Stimulated activated naive CD8-positive, alpha-beta T cell treated with anti-CD3 and anti-CD28 coated beads, Interleukin-15, Interleukin-2, amounts not matched to agents 100 ng/mL and 50 ng/mL, for 24 hours (primary cell): ENCODE measurements around the gene SCGN.

Source experiments
- H3K27ac Mint-ChIP-seq: one replicate; pipeline ENCODE4 v1.8.0; 2021; ENCODE audit warnings: mild to moderate bottlenecking, mixed read lengths
- H3K27me3 Mint-ChIP-seq: one replicate; pipeline ENCODE4 v1.8.0; 2021; ENCODE audit warnings: mixed read lengths
- H3K36me3 Mint-ChIP-seq: one replicate; pipeline ENCODE4 v1.8.0; 2021; ENCODE audit warnings: low read depth, mixed read lengths
- H3K4me1 Mint-ChIP-seq: one replicate; pipeline ENCODE4 v1.8.0; 2021; ENCODE audit warnings: low read depth, mixed read lengths
- H3K4me3 Mint-ChIP-seq: one replicate; pipeline ENCODE4 v1.8.0; 2021; ENCODE audit warnings: mild to moderate bottlenecking, mixed read lengths
- H3K9me3 Mint-ChIP-seq: one replicate; pipeline ENCODE4 v1.8.0; 2021; ENCODE audit warnings: mixed read lengths

SCGN gene

DNA sequence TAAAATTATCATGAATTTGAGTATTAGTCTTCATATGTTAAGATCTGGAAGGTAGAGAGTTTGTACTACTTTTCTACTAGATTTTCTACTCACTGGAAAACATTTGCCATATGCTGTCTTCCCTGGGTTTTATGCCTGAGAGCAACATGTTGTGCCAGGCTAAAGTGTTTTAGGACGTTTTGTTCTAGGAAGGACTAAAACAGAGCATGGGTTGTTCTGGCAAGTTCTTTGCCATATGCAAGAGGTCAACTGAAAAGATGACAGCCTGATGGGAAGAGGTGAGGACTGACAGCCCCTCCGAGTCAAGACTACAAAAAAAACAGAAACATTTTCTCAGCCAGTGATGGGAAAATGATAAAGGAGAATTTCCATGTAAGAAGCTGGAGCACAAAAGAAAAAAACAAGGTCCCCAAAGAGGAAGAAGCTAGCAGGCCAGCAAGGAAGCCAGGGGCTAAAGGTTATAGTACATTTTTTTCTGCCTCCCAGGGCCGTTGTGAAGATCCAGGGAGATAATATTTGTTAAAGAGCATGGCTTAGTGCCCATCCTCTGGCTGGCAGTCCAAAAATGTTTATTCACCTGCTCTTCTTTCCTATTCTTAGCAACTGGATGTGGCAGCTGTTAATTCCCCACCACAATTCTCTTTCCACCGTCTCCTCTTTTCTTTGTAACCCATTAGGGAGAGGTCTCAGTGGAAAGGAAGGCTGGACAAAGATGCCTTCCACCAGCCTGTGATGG is 7.8 kb downstream of the SCGN start:
- Mint-ChIP-seq H3K36me3 (no peaks in the 10 kb centered on the region), H3K27ac (no peak overlapping the region), H3K27me3 (peaks cover 56% of the 10 kb centered on the region), H3K9me3 (no peaks in the 10 kb centered on the region), H3K4me3 (no peak overlapping the region), H3K4me1 (no peaks in the 10 kb centered on the region)

DNA sequence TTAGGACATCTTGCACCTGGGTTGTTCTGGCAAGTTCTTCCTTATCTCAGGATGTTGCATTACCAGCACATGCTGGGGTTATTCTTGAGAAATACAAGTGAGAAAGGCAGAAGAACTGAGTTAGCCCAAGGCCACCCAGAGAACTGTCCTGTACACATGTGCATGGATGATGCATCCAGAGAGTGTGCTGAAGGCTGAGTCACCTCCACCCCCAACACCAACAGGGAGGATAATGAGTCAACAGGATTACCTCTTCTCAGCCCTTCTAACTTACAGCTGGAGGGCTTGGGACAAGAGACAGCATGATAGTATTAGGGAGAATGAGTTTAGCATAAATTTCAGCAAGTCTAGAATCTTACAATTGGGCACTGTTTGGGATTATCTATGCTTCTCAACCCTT is 8.5 kb downstream of the SCGN start:
- Mint-ChIP-seq H3K27me3 (peaks cover 53% of the 10 kb centered on the region), H3K4me1 (no peaks in the 10 kb centered on the region), H3K9me3 (no peaks in the 10 kb centered on the region), H3K27ac (no peak overlapping the region), H3K36me3 (no peaks in the 10 kb centered on the region), H3K4me3 (no peak overlapping the region)

DNA sequence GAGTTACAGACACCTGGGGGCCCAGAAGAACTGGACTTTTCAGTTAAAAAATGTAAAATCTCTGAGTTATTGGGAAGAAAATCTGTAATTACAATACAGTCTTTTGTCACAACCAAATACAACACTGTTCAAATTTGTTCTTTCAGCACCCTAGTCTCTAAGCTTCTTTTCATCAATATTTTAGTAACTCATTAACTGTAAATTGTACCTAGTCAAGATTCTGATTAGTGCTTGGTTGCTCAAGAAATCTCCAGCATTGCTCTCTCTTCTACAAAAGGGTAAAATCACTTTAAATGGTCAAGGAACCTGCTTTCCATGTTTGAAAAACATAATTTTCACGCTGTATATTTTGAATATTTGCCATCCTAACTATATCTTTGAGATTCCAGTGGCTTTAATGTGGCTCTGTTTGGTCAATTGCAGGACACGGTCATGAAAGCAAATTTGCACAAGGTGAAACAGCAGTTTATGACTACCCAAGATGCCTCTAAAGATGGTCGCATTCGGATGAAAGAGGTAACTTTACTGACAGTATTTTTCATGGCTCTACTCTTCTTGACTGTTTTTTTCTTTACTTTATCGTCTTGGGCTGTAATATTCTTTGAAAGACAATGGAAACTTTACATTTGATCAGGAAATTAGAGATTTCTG is 9.2 kb downstream of the SCGN start:
- Mint-ChIP-seq H3K27ac (no peak overlapping the region), H3K9me3 (no peaks in the 10 kb centered on the region), H3K36me3 (no peaks in the 10 kb centered on the region), H3K27me3 (peaks cover 49% of the 10 kb centered on the region), H3K4me3 (no peak overlapping the region), H3K4me1 (no peaks in the 10 kb centered on the region)

DNA sequence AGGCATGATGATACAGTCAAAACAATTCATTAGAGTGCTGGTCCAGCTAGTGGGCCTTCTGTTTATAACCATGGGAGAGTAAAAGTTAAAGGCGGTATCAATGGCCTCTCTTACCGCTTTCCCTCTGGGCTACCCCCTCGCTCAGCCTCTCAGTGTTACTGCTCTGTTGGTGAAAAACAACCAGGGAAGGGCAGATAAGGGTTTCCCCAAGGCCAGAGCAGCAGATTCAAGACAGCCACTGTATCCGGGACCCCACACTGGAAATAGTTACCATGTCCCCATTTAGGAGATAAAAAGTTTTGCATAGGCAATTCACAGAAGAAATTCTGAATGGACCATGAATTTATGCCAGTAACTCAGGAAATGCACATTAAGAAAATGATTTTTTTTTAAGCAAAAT is 13.4 kb downstream of the SCGN start:
- Mint-ChIP-seq H3K4me1 (no peaks in the 10 kb centered on the region), H3K4me3 (no peak overlapping the region), H3K9me3 (no peaks in the 10 kb centered on the region), H3K27ac (no peak overlapping the region), H3K36me3 (no peaks in the 10 kb centered on the region), H3K27me3 (peaks cover 44% of the 10 kb centered on the region)

DNA sequence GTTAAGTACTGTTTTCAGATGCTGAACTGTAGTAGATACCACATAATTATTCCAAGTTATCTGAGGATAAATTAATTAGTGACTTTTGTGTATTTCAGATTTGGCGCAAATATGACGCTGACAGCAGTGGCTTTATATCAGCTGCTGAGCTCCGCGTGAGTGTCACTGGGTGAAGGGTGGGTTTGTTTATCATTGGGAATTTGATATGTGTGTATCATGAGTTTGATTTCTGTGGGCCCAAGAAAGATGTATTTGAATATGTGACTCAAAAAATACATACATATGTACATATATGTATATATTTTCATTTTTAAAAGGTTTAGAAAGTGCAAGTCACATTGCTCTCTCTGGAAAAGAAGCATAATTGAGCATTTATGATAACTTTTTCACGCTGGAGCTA is 17.4 kb downstream of the SCGN start:
- Mint-ChIP-seq H3K27me3 (peaks cover 28% of the 10 kb centered on the region), H3K4me3 (no peak overlapping the region), H3K27ac (no peak overlapping the region), H3K4me1 (no peaks in the 10 kb centered on the region), H3K36me3 (no peaks in the 10 kb centered on the region), H3K9me3 (no peaks in the 10 kb centered on the region)

DNA sequence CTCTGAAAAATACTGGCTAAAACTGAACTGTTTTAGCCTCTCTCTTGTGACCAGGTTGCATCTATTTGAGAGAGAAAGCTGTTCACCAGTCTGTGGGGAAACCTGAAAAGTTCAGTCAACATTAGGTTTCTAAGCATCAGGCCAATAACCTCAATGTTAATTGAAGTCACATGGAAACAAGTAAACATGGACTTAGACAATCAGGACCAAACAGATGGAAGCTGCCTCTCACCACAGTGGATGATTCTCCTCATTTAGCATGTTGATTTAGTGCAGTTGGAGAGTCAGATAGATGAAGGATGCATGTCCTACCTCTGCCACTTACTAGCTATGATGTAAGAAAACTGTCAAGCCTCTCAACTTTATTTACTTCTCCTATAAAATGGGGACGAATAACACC is 18.2 kb downstream of the SCGN start:
- no peak overlapping the region for H3K4me3 Mint-ChIP-seq
- no peaks in the 10 kb centered on the region for H3K36me3 Mint-ChIP-seq
- no peaks in the 10 kb centered on the region for H3K4me1 Mint-ChIP-seq
- H3K27ac Mint-ChIP-seq, result no peak overlapping the region
- peaks cover 20% of the 10 kb centered on the region for H3K27me3 Mint-ChIP-seq
- H3K9me3 Mint-ChIP-seq, result no peaks in the 10 kb centered on the region

DNA sequence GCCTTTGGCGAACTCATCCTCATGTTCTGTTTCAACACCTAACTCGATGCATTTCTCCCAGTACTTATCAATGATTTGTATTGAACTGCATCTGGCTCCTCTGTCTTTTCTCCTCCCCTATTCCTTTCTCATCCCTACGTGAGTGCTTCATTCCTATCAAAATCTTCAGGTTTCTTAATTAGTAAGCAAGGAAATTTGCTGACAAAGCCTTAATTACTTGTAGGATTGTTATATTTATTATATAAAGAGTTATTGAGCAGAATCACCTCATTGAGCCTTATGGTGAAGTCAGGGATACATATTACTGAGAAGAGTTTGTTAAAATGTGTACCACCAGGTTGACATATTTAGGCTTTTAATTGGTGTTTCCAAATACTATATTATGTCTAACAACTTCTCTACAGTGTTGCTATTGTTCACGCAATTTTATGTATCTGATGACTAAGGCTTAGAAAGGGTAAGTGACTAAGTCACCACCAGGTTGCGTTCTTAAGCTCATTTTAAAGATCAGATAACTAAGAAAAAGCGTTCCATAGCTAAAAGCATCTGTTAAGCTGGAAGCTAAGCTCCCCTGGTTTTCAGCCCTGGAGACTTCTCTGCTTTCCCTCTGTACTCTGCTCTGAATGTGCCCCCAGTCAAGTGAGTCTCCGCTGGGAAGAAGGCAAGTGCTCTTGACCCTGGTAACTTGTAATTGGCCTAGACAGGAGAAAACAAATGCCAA is 18.9 kb downstream of the SCGN start:
- Mint-ChIP-seq H3K27me3 (peaks cover 20% of the 10 kb centered on the region), H3K36me3 (no peaks in the 10 kb centered on the region), H3K4me3 (no peak overlapping the region), H3K4me1 (no peaks in the 10 kb centered on the region), H3K27ac (no peak overlapping the region), H3K9me3 (no peaks in the 10 kb centered on the region)

DNA sequence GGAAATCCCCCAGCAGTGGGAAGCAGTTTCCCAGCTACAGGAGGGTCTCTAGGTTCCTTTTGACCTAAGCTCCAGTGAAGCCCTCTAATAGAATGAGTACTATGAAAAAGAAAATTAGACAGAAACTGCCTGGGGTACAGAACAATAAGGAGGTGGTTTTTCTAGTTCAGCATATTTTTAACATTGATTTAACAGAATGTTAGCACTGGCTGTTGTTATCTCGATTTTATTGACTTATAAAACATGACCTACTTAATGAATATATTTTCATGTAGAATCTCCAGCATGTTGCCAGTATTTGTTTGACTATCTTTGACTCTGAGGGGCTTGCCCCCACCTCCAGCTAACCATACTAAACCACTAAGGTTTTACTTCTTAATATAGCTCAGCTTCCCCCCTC is 19.6 kb downstream of the SCGN start:
- no peak overlapping the region for H3K27ac Mint-ChIP-seq
- no peaks in the 10 kb centered on the region for H3K36me3 Mint-ChIP-seq
- no peaks in the 10 kb centered on the region for H3K9me3 Mint-ChIP-seq
- peaks cover 20% of the 10 kb centered on the region for H3K27me3 Mint-ChIP-seq
- H3K4me3 Mint-ChIP-seq, result no peak overlapping the region
- no peaks in the 10 kb centered on the region for H3K4me1 Mint-ChIP-seq

DNA sequence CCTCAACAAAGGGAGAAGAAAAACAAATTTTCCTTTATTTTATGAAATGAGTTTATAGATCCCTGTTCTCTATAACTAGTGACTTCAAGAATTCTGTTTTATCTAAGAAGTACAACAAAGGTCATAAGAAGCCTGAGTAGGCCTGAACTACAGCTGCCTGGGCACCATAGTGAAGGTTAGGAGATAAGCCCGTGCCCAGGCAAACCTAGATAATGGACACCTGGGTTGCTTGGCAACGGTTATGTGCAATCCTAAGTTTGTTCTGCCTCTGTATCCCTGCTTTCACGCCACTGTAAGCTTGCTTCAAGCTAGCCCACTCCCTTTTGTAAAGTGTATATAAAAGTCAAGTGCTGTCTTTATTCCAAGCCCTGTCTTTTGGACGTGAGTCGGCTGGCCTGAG is 23.2 kb downstream of the SCGN start:
- peaks cover 10% of the 10 kb centered on the region for H3K27me3 Mint-ChIP-seq
- H3K36me3 Mint-ChIP-seq, result no peaks in the 10 kb centered on the region
- H3K27ac Mint-ChIP-seq, result no peak overlapping the region
- no peak overlapping the region for H3K4me3 Mint-ChIP-seq
- no peaks in the 10 kb centered on the region for H3K9me3 Mint-ChIP-seq
- no peaks in the 10 kb centered on the region for H3K4me1 Mint-ChIP-seq

DNA sequence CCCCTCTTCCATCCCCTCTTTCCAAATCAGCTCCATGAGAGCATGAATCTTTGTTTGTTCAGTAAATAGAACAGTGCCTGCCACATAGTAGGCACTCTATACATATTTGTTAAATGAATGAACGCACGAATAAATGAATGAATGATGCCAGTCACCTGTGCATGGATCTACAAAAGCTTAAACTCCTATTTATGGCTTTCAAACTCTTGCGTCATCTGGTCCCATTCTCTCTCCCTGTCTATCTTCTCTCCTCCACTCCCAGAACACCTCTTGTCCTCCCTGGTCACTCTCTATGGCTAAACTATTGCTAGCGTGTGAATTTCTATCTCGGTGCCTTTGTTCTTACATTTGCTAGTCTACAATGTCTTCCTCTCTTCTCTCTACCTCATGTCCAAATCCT is 24.8 kb downstream of the SCGN start:
- H3K4me3 Mint-ChIP-seq, result no peak overlapping the region
- H3K4me1 Mint-ChIP-seq, result no peaks in the 10 kb centered on the region
- H3K27me3 Mint-ChIP-seq, result peaks cover 15% of the 10 kb centered on the region
- no peaks in the 10 kb centered on the region for H3K9me3 Mint-ChIP-seq
- no peak overlapping the region for H3K27ac Mint-ChIP-seq
- no peaks in the 10 kb centered on the region for H3K36me3 Mint-ChIP-seq

DNA sequence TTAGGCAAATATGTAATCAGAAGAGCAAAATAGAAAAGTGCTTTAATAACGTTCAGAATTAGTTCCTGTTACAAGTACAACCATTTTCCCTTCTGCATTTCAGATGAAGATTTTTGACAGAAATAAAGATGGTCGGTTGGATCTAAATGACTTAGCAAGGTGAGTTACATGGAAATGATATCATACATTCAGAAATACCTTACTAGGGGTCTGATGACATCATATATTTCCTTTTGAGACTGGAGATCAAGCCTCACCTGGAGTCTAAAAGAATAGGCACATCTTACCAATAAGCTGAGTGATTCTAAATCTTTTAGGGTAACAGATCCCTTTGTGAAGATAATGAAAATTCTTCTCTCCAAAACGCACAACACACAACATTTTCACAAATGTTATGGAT is 29.8 kb downstream of the SCGN start:
- Mint-ChIP-seq H3K27me3 (peaks cover 21% of the 10 kb centered on the region), H3K36me3 (no peaks in the 10 kb centered on the region), H3K9me3 (no peaks in the 10 kb centered on the region), H3K27ac (no peak overlapping the region), H3K4me3 (no peak overlapping the region), H3K4me1 (no peaks in the 10 kb centered on the region)

DNA sequence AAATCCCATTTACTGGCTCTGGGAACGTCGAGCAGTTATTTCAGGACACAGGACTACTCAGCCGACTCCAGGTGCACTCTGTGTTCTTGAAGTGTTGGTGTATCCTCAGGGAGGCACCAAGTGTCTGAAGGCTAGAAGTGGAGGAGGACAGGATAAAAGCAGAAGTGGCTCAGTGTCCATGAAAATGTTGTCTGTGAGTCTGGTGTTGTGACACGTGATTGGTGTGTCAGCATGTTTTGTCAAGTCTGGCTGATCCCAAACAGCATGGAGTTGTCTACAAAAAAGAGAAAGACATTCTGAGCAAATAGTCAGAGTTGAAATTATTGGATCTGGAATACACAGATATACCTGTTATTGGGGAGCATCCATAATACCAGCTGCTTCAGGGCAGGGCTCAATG is 30.3 kb downstream of the SCGN start:
- Mint-ChIP-seq H3K27ac (no peak overlapping the region), H3K27me3 (peaks cover 21% of the 10 kb centered on the region), H3K4me3 (no peak overlapping the region), H3K4me1 (no peaks in the 10 kb centered on the region), H3K9me3 (no peaks in the 10 kb centered on the region), H3K36me3 (no peaks in the 10 kb centered on the region)

DNA sequence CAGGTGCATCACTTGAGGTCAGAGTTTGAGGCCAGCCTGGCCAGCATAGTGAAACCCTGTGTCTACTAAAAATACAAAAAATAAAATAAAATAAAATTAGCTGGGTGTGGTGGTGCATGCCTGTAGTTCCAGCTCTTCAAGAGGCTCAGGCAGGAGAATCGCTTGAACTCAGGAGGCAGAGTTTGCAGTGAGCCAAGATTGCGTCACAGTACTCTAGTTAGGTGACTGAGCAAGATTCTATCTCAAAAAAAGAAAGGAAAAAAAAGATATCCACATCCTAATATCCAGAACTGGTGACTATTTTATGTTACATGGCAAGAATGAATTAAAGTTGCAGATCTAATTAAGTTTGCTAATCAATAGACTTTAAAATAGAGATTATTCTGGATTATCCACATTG is 32.5 kb downstream of the SCGN start:
- H3K36me3 Mint-ChIP-seq, result no peaks in the 10 kb centered on the region
- no peaks in the 10 kb centered on the region for H3K9me3 Mint-ChIP-seq

DNA sequence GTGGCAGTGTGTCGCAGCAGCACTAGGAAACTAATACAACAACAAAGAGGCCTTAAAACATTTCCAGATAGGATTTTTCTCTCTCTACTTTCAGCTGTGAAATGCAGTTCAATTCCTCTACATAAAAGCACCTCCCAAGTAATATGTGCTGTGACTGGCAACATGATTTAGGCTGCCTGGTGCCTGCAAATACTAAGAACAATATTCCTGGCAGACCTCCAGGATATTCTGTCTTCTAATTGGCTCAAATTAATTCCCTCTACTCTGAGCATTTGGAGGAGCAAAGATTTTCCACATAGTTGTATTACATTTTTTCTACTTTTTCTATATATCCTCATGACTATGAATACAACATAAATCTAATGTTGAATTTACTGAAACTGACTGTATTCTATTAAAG is 33.2 kb downstream of the SCGN start:
- no peaks in the 10 kb centered on the region for H3K9me3 Mint-ChIP-seq
- H3K27ac Mint-ChIP-seq, result no peak overlapping the region
- H3K27me3 Mint-ChIP-seq, result peaks cover 34% of the 10 kb centered on the region
- no peaks in the 10 kb centered on the region for H3K36me3 Mint-ChIP-seq
- H3K4me1 Mint-ChIP-seq, result no peaks in the 10 kb centered on the region
- H3K4me3 Mint-ChIP-seq, result no peak overlapping the region

More for the DNA sequence above, 32.5 kb downstream of the SCGN start:
- no peaks in the 10 kb centered on the region for H3K4me1 Mint-ChIP-seq
- no peak overlapping the region for H3K4me3 Mint-ChIP-seq
- no peak overlapping the region for H3K27ac Mint-ChIP-seq
- peaks cover 29% of the 10 kb centered on the region for H3K27me3 Mint-ChIP-seq

DNA sequence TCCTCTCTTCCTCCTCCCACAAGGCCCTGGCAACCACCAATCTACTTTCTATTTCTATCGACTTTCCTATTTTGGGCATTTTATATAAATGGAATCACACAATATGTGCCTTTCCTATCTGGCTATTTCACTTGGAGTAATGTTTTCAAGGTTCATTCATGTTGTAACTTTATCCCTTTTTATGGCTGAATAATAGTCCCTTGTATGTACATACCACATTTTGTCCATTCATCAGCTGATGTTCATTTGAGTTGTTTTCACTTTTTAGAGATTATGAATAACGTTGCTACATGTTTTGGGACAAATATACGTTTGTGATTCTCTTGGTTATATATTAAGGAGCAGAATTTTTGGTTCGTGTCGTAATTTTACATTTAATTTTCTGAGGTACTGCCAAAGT is 33.9 kb downstream of the SCGN start:
- H3K4me3 Mint-ChIP-seq, result no peak overlapping the region
- peaks cover 33% of the 10 kb centered on the region for H3K27me3 Mint-ChIP-seq
- H3K27ac Mint-ChIP-seq, result no peak overlapping the region
- no peaks in the 10 kb centered on the region for H3K9me3 Mint-ChIP-seq
- no peaks in the 10 kb centered on the region for H3K36me3 Mint-ChIP-seq
- H3K4me1 Mint-ChIP-seq, result no peaks in the 10 kb centered on the region
